ENCODE results near the gene TMEM247. TPM values are rescaled to one million over a fixed set of nuclear protein-coding genes. Genes with fewer than 3 reads are reported as not detected.
"Not testable (repeated sequence)": the region's sequence is repeated elsewhere in the genome, so short reads cannot be mapped to it uniquely, and the experiment has no call there.

TMEM247 gene
- total RNA-seq, 1 experiment from 2014 or later = not detected

DNA sequence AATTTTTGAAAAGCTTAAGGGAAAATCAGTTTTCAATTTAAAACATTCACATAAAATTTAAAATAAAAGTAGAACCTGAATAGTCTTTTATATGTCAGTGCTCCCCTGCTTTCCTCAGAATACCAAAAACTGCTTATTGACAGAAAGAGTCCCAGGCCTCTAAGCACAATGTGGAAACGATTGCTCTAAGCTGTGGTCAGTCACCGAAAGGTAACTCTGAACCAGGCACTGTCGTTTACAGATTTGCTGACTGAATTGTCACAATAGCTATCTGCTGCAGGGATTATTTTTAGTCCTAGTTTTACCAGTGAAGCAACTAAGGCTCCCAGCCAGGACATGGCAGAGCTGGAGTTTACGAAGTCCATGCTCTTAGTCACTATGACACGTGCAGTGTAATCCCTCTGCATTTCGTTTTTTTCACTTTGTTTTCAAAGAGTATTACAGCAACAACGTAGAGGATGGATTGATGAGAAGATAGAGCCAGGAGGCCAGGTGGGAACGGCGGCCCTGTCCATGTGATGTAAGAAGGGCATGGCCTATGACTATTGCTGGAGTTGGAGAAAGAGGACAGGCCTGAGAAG, 28.1 kb upstream of the TMEM247 start:
- DNase-seq (ENCODE audit: low read depth) = no peak
- in situ Hi-C loops (cut with HindIII; ENCODE audit: low pct_unique_long_range_greater_than_20kb, low sequenced_read_pairs) = no loop called here

DNA sequence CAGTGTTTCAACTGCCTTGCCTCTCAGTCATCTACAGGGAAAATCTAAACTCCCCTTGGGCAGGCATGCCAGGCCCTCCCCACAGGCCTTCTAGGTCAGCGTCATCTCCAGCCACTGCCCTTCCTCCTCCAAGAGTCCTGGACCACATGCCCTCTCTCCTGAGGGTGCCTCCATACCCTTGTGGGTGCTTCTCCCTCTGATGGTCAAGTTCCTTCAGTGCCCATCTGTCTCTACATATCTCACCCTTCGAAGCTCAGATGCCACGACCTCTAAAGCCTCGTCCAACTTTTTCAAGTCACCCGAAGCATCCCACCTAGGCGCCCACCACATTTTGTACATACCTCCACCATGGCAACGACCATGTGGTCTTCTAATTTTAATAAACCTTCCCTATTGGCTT, 22.6 kb upstream of the TMEM247 start:
- in situ Hi-C loops (cut with HindIII; ENCODE audit: low pct_unique_long_range_greater_than_20kb, low sequenced_read_pairs) = no loop called here

DNA sequence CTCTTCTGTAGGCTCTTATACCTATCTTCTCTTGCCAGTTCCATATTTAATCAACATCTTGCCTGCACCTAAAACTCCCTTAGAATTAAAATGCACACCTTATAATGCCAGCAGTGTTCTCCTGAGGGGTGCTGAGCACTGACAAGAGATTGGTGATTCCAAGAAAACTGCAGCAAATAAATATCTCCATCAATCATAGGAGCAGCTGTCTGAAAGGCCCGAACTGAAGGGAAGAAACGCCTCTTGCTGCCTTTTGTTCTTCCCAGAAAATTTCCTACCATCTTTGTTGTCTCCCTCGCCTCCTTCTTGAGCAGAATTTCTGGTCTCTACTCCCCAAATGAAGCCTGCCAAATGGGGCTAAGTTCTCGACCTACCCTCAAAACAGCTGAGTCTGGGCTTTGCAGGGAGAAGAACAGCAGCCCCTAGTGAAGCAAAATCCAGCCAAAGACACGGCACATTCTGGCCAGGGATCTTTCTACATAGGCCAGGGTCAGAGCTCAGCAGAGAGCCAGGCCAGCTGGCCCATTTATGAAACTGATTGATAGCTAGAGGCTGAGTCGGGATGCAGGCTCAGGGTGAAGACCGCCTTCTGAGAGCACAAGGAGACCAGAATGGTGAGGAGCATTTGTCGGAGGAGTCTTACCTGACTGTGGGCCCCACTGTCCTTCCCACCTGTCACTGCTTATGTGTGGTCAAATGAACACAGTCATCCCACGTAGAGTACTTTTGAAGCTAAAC, 20.4 kb upstream of the TMEM247 start:
- DNase-seq (ENCODE audit: low read depth) = no peak
- in situ Hi-C loops (cut with HindIII; ENCODE audit: low pct_unique_long_range_greater_than_20kb, low sequenced_read_pairs) = no loop called here

More for the DNA sequence above, 22.6 kb upstream of the TMEM247 start:
- no peak for DNase-seq (ENCODE audit: low read depth)

DNA sequence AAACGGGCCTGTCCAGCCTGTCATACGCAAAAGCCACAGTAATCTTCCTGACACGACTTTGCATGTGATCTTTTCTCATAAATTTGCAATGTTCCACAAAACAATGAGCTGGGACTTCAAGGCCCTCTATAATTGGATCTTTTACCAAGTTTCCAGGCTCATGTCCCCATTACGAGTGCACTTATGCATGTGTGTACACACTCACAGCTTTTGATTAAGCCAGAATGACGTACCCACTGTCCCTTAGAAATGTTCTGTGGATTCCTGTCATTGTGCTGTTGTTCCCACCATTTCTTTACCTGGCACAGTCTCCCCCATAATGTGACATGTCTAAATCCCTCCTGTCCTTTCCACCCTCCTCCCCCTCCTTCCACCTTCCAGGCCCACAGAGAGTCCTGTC, 19.7 kb upstream of the TMEM247 start:
- no peak for DNase-seq (ENCODE audit: low read depth)
- in situ Hi-C loops (cut with HindIII; ENCODE audit: low pct_unique_long_range_greater_than_20kb, low sequenced_read_pairs) = no loop called here

DNA sequence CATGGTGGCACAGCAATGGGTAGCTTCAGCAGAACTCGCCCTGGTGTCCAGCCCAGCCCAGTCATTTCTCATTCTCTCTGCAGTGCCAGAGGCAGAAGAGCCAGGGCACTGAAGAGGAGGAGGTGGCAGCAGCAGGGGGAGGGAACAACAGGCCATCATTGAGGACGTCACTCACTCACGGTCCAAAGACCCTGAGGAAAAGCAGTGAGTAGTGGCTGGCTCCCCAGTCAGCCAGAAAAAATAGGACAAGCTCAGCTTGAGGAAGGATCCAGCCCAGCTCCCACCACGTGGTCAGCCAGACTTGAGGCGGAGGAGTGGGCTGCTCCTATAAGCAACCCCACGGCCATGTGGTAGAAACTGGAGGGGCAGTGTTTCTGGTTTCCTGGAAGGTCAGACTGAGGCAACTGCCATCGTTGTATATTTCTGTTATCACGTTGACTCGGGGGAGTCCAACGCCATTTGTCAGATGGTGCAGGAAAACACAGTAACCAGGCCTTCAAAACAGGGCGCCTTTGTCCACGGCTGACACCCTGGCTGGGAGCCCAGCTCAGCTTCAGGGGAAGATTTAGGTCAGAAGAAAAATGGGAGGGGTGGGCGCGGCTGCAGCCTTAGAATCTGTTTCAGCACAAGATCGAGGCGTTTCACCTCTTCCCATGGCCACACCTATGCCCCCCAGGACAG, 19.0 kb upstream of the TMEM247 start:
- in situ Hi-C loops (cut with HindIII; ENCODE audit: low pct_unique_long_range_greater_than_20kb, low sequenced_read_pairs) = no loop called here
- DNase-seq (ENCODE audit: low read depth) = no peak

DNA sequence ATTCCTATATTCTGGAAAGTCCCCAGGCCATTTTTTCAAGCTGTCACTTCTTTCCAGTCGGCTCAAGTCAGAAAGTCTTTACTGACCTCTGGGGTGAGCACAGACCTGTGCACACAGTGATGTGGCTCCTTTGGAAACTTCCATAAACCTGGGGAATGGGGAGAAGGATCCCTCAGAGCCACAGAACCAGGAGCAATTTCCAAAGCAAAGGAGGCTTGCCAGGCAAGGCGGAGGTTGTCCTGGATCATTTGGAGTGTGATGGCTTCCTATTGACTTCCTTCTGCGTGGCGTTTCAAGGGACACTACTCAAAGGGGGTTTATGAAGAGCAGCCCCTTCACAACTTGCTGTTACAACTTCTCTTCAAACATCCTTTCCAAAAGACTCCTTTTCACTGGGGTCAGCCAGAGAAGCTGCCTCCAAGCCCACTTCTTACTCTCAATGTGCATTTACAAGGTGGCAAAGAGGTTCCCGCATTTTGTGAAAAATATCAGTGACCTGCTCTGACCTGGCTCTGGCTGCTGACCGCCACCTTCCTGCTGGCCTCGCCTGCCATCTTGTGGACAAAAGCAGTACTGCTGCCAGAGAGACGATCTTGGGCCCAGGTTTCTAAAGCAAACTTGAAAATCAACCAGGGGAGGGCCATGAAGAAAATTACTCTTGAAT, 18.2 kb upstream of the TMEM247 start:
- in situ Hi-C loops (cut with HindIII; ENCODE audit: low pct_unique_long_range_greater_than_20kb, low sequenced_read_pairs) = no loop called here
- DNase-seq (ENCODE audit: low read depth) = peak; percentile 49

DNA sequence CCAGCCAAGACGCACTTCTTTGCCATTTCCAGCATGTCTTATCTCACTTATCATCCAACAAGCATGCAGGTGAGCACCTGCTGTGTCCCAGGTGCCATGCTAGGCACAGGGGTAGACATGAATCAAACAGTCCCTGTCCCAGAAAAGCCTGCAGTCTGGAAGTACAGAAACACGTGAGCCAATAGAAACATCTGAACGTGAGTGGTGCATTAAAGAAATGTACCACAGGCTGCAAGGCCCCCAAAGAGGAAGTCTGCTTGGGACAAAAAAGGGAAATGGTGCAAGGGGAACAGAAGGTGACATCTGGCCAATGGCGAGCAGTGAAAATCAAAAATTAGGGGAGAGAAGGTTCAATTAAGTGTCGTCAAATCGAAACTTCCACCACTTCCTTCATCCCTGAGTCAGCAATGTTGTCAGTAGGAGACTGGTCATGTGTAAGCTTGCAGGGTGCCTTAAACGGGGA, 17.6 kb upstream of the TMEM247 start:
- DNase-seq (ENCODE audit: low read depth) = no peak
- in situ Hi-C loops (cut with HindIII; ENCODE audit: low pct_unique_long_range_greater_than_20kb, low sequenced_read_pairs) = no loop called here

DNA sequence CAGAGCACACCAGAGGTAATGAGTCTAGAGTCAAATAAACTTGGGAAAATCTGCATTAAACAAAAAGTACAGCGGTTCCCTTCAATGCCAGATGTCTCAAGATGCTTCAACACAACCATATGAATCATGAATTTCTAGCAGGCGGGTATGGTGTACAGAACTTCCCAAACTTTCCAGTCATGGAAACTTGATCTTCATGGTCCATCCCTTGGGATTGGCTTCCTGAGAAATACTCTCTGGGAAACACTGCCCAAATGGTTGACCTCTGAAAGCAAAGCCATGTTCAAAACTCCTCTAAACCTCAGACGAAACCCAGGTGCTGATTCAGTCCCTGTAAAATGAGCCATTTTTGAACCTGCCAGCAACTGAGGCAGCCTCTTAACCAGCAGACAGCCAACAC, 16.4 kb upstream of the TMEM247 start:
- no peak for DNase-seq (ENCODE audit: low read depth)
- in situ Hi-C loops (cut with HindIII; ENCODE audit: low pct_unique_long_range_greater_than_20kb, low sequenced_read_pairs) = no loop called here

DNA sequence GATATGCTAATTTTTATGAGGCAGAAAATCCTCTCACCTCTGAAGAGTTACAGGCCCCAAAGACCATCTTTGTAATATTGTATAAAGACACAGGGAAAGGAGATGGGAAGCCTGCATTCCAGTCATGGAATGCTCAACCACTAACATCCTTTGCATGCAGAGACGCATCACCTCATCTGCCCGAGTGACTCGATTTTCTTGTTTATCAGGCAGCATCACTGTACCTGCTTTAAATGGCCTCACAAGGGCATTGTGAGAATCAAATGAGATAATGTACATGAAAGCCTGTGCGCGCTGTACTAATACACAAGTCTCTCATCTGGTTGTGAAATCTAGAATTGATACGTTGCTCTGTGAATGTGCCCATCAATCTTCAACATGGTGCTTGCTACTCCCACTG, 10.2 kb upstream of the TMEM247 start:
- DNase-seq (ENCODE audit: low read depth) = no peak
- in situ Hi-C loops (cut with HindIII; ENCODE audit: low pct_unique_long_range_greater_than_20kb, low sequenced_read_pairs) = no loop called here

DNA sequence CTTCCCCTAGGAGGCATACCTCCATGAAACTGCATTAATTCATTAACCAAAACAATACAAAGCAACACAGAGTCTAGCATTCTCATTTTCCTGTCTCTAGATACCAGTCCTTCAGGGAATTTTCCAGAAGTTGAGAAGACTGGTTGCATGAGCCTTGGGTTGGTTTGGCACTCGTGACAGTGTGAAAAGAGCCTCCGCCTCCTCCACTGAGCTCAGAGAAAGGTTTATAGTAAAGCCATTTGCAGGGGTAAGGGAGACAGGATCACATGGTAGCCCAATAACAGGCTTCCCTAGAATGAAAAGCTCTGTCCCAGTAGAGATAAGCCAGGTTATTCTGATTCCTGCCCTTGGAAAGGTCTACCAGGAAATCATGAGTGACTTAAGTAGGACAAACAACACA, 9.7 kb upstream of the TMEM247 start:
- in situ Hi-C loops (cut with HindIII; ENCODE audit: low pct_unique_long_range_greater_than_20kb, low sequenced_read_pairs) = no loop called here
- DNase-seq (ENCODE audit: low read depth) = no peak

DNA sequence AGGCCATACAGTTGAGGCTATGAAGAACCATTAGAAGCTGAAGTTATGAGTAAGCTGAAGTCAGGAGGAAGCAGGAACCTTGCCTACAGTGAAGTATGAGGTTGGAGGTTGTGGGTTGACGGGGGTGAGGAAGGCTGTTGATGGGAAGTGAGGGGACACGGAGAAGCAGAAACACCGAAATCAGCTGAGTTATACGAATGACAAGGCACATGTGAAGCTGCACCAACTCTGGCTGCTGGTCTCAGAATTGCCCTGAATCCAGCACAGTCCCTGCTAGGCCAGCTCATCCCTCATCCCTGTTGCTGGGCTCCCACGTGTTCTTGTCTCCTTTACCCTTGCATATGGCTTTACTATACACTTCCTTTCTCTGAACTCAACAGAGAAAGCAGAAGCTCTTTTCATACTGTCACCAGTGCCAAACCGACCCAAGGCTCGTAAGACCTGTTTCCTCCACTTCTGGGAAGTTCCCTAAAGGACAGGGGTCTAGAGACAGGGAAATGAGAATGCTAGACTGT, 9.2 kb upstream of the TMEM247 start:
- in situ Hi-C loops (cut with HindIII; ENCODE audit: low pct_unique_long_range_greater_than_20kb, low sequenced_read_pairs) = no loop called here
- no peak for DNase-seq (ENCODE audit: low read depth)

DNA sequence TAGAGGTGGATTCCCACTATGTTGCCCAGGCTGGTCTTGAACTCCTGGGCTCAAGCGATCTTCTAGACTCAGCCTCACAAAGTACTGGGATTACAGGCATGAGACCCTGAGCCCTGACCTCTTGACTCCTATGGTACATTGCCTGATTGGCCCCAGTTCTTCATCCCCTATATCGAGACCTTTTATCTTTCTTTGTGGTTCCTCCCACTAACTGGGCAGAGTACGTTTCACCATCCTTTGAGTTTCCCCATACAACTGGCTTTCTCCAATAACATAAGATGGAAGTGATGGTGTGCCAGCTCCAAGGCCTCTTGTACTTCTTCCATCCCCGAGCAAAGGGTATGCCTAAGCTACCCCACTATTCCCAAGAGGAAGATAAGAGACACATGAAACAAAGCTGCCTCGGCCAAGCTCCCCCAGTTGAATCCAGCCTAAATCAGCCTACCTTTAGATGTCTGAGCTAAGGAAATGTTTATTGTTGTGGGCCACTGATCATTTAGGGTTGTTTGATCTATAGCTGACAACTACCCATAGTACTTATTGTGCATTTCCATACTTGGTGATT, 8.3 kb upstream of the TMEM247 start:
- in situ Hi-C loops (cut with HindIII; ENCODE audit: low pct_unique_long_range_greater_than_20kb, low sequenced_read_pairs) = no loop called here
- no peak for DNase-seq (ENCODE audit: low read depth)

DNA sequence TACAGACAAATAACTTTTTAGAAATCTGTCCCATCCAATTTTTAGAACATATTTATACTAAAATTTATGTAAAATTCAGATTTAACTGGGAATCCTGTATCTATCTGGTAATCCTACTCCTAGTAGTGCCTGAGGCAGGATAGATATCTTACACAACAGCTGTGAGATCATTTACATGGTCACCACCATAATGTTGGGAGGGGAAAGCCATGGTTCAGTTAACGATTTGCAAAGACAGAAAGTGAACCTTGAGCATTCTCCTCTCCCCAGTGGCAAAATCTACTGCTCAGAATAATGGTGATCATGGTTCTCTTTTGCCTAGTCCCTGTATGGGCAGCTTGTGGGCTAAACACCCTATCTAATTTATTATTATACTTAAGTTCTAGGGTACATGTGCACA, 7.7 kb upstream of the TMEM247 start:
- no peak for DNase-seq (ENCODE audit: low read depth)
- in situ Hi-C loops (cut with HindIII; ENCODE audit: low pct_unique_long_range_greater_than_20kb, low sequenced_read_pairs) = no loop called here

DNA sequence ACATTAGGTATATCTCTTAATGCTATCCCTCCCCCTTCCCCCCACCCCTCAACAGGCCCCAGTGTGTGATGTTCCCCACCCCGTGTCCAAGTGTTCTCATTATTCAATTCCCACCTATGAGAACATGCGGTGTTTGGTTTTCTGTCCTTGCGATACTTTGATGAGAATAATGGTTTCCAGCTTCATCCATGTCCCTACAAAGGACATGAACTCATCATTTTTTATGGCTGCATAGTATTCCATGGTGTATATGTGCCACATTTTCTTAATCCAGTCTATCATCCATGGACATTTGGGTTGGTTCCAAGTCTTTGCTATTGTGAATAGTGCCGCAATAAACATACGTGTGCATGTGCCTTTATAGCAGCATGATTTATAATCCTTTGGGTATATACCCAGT, 7.2 kb upstream of the TMEM247 start:
- in situ Hi-C loops (cut with HindIII; ENCODE audit: low pct_unique_long_range_greater_than_20kb, low sequenced_read_pairs); DNase-seq (ENCODE audit: low read depth): not testable (repeated sequence)

DNA sequence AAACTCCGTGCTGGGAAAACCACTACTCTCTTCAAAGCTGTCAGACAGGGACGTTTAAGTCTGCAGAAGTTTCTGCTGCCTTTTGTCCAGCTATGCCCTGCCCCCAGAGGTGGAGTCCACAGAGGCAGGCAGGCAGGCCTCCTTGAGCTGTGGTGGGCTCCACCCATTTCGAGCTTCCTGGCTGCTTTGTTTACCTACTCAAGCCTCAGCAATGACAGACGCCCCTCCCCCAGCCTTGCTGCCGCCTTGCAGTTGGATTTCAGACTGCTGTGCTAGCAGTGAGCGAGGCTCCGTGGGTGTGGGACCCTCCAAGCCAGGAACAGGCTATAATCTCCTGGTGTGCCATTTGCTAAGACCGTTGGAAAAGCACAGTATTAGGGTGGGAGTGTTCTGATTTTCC, 1.9 kb upstream of the TMEM247 start:
- in situ Hi-C loops (cut with HindIII; ENCODE audit: low pct_unique_long_range_greater_than_20kb, low sequenced_read_pairs); DNase-seq (ENCODE audit: low read depth): not testable (repeated sequence)

DNA sequence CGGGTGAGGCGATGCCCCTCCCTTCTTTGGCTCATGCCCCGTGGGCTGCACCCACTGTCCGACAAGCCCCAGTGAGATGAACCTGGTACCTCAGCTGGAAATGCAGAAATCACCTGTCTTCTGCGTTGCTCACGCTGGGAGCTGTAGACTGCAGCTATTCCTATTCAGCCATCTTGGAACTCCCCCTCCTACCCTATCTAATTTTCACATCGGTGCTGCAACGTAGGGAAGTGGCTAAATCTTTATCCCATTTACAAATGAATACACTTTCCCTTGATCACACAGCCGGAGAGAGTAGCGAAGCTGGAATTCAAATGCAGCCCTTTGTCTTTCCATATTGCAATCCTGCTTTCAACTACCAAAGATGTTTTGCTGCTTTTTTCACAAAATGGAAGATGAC, 1.4 kb upstream of the TMEM247 start:
- in situ Hi-C loops (cut with HindIII; ENCODE audit: low pct_unique_long_range_greater_than_20kb, low sequenced_read_pairs) = no loop called here
- no peak for DNase-seq (ENCODE audit: low read depth)

DNA sequence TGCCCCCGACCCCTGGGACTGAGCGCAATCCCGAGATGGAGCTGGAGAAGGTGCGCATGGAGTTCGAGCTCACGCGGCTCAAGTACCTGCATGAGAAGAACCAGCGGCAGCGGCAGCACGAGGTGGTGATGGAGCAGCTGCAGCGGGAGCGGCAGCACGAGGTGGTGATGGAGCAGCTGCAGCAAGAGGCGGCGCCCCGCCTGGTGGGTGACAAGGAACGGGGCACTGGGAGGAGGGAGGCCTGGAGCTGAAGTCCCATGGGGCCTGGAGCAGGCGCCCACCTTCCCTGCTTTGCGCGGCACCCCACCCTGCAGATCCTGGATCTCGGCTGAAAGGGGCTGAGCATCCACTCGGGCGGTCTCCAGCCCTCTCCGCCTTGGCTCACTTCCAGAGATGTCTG, 1.2 kb downstream of the TMEM247 start:
- in situ Hi-C loops (cut with HindIII; ENCODE audit: low pct_unique_long_range_greater_than_20kb, low sequenced_read_pairs) = no loop called here
- DNase-seq (ENCODE audit: low read depth) = no peak
